Astrocyte (in vitro differentiated cells and primary cell): ENCODE measurements around the gene KRT13.

ENCODE experiments used
- CTCF ChIP-seq: IDR thresholded peaks from 2 replicates; pipeline ENCODE4 v1.5.1; 2011; ENCODE audit warnings: low read depth, mild to moderate bottlenecking, inconsistent platforms, low read length, moderate library complexity; ENCODE audit not compliant: insufficient read depth
- EZH2 ChIP-seq: IDR thresholded peaks from 2 replicates; pipeline ENCODE4 v1.6.1; 2012; ENCODE audit warnings: mild to moderate bottlenecking, low read length, inconsistent platforms; ENCODE audit not compliant: insufficient read depth

- TF ChIP-seq CTCF: no peak
- no peak for TF ChIP-seq EZH2
Measured at GRCh38 chr17:41484920-41485904, 20.2 kb downstream of the KRT13 start.
